Uterus (tissue), 2 donors: ENCODE data around the gene SRPK3.

Experiments
- CTCF ChIP-seq, 4 experiments: fragments of 200-600 bp in 2 of 4; fragments of 450-650 bp in 2 of 4; sonication (generic) in 2 of 4; IDR thresholded peaks; one replicate each; pipeline ENCODE4 v1.5.1; 2016 to 2019; ENCODE audit warnings: antibody characterized with exemption in 4 of 4, mild to moderate bottlenecking in 2 of 4, moderate library complexity in 1 of 4
- POLR2A ChIP-seq, 2 donors: fragments of 450-650 bp; IDR thresholded peaks; one replicate each; pipeline ENCODE4 v1.6.1; 2016; ENCODE audit warnings: antibody characterized with exemption in 2 of 2, mild to moderate bottlenecking in 1 of 2, moderate library complexity in 1 of 2

DNA sequence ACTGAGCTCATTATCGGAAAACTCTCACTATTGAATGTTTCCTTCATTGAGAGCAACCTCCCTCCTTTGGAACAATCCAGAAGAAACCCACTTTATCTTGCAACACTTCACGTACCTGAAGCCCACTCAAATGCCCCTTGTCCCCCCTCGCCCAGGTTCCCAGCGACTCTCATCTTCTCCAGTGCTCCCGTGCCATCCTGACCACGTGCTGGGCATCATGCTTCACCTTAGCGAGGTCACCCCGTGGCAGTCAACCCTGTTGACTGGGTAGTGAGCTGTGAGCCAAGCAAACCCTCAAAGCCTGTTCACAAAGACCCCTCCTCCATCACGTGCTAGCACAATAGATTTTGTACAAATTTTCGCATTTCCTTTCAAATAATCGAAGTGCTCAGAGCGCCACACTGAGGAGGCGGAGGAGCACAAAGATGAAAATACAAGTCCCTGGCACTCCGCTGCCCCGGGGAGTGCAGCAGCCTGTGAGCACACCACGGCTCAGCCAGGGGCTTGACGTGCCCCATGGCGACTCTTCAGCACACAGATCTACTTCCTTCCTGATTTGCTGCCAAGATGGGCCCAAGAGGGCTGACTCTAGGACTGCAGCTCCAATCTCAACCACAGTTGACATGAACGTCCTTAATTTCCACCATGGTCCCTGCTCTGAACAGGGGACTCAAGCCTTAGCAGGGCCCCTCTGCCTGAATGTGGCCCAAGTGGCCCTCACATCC, 33.9 kb downstream of the SRPK3 start:
- no peak for TF ChIP-seq CTCF (IDR thresholded peaks at IDR 0.05)
- TF ChIP-seq POLR2A (IDR thresholded peaks at IDR 0.05) = no peak
